Measurements from ENCODE around the gene PTDSS2.
A peak's percentile ranks its signal among the peaks of the same experiment; 100 is the strongest.
"Not testable (repeated sequence)": the region's sequence is repeated elsewhere in the genome, so short reads cannot be mapped to it uniquely, and the experiment has no call there.

The PTDSS2 gene

DNA sequence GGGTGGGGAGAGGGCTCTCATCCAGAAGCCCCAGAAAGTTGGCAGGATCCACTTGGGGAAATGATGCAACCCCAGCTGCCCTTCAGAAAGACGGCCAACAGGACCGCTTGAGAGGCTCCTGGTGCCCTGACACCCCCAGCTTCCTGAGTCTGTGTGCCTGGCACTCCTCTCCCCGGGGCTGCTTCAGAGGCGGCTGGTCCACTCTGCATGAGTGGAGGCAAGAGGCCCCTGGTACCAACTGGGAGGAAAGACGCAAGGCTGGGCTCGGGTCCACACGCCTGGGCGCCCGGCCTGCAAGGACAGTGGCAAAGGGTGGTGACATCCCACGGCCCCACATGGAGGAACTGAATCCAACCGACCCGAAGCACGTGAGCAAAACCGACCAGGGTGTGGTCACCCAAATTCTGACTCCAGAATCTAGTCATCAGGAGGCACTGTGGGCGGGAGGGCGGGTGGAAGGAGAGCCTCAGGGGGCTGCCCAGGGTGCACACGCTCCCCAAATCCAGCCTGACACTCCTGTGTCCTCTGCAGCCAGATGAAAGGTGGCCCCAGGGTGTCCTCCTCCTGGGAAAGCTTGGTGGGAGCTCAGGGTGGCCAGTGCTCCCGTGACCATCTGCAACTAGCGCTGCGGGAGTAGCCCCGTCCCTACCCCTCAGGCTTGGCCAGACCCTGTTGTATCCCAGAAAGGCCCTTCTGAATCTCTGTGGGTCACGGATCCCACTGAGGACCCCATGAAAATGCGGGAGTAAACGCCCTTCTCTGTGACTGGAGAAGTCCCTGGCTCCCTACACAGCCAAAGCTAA, 53.3 kb downstream of the PTDSS2 start:
- peak in 52 of 56 donors; percentile 28 to 95 (median 78) for DNase-seq

- no peak for DNase-seq
Observed at GRCh38 chr11:504053-504993, 54.2 kb downstream of the PTDSS2 start.

- DNase-seq = no peak
Observed at GRCh38 chr11:504994-505344, 54.9 kb downstream of the PTDSS2 start.

DNA sequence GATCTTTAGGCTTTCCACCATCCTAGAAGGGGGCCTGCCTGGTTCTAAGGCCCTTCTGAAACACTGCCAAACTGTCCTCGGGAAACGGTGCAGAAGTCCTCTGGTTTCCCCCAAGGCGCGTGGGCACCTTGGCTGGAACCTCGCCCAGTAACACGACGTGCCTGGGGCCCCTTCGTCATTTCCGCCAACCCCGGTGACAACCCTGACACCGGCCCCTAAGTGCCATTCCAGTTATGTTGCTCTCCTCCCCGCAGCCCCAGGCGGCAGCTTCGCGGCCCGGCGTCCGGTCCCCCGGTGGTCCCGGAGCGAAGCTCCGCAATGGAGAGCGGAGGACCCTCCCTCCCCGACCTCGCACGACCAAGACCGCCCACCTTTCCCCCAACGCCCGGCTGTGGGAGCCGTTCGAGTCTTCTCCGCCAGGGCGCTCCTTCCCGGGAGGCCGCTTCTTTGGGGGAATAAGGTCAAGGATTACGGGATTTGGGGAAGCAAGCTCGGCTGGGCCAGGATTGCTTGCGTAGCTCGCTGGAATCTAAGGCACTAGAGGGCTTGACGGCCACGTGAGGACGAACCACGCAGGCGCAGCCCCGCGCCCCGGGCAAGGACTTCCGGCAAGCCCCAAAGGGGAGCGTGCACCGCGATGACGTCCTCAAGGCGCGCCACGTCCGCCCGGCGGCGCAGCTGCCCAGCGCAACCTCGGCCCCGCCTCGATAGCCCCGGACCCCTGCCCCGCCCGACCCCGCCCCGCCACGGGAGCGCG, 56.3 kb downstream of the PTDSS2 start:
- peak; percentile 78 to 99 (median 96) for DNase-seq

DNA sequence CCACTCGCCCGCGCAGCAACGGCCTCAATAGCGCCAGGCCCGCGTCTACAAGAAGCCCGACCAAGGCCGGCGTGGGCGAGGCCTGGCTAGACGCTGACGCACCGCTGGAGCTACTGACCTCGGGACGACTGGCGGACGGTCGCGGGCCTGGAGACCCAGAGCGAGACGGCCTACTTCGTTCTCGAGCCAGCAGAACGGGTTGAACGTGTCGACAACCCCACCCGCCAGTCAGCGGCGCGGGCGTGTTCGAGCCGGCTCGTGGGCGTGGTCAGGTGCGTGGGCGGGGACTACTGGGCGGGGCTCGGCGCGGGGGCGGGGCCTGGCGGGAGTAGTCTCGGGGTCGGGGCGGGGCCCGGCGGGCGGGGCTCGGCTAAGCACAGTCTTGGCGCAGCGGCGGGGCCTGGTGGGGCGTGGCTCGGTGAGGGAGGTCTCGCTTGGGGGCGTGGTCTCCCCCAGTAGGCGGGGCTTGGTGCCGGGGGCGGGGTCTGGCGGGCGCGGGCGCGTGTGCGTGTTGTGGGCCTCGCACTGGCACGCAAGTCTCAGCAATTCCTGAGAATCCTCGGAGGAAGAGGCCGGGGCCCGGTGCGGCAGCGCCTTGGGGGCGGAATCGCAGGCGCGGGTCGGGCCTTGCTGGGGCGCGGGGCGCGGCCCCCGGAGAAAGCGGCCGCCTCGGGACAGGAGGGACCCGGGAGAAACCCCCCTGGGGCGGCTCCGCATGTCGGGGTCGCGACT, 57.1 kb downstream of the PTDSS2 start, which contains the start of gene RNH1:
TSS of gene RNH1 (minus strand) at position 248 of the 732 bp plus-strand sequence. CDS start 5,080 bp downstream, outside the sequence.
- DNase-seq = peak; percentile 81 to 100 (median 97)

GRCh38 chr11:507727-508515, 57.8 kb downstream of the PTDSS2 start:
- DNase-seq = no peak

DNA sequence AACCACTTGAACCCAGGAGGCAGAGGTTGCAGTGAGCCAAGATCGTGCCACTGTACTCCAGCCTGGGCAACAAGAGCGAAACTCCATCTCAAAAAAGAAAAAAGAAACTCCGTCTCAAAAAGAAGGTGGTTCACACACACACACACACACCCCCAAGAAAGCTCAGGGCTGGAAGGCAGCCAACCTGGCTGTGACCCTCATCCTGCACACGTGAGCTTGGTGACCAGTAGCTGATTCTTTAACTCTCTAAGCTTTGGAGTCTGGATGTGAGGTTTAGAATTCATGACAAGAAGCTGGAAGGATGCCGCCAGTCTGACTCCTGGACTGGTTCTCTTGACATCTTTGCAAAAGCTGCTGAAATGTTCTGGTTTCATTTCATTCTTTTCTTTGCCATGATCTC, 58.9 kb downstream of the PTDSS2 start:
- no peak for DNase-seq

- DNase-seq = no peak
Observed at GRCh38 chr11:512761-513595, 62.9 kb downstream of the PTDSS2 start.

- DNase-seq = no peak
Observed at GRCh38 chr11:514606-515005, 64.5 kb downstream of the PTDSS2 start.

DNA sequence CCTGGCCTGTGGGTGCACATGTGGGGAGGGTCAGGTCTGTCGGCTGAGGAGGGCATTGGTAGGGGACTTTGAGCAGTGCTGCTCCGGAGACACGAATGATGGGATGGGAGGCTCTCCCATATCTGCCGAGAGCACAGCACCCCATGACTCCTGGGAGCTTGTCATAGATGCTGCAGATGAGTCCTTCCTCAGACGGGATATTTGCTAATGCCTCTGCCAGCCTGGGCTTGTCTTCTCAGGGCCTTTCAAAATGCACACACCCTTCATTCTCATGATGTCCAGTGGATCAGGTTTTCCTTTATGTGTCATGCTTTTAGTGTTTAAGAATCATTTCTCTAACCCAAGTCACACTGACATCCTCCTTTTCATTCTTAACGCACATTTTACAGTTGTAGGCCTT, 65.1 kb downstream of the PTDSS2 start:
- no peak for DNase-seq

DNA sequence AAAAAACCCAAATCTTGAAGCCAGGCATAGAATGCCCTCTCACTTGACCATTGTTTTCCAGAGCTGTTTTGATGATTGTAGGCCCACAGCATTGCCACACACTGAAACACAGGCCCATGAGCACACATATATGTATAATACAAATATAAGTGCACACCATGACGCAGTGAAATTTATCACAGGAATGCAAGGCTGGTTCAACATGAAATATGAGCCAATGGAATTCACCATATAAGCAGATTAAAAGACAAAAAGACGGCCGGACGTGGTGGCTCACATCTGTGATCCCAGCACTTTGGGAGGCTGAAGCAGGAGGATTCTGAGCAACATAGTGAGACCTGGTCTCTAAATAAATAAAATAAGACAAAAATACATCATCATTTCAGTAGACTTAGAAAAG, 66.3 kb downstream of the PTDSS2 start:
- DNase-seq = no peak

- not testable (repeated sequence) for DNase-seq
Observed at GRCh38 chr11:516918-517685, 67.0 kb downstream of the PTDSS2 start.

GRCh38 chr11:518463-519202, 68.6 kb downstream of the PTDSS2 start:
- DNase-seq = peak in 4 of 56 donors; percentile 40 to 86 (median 58)

DNA sequence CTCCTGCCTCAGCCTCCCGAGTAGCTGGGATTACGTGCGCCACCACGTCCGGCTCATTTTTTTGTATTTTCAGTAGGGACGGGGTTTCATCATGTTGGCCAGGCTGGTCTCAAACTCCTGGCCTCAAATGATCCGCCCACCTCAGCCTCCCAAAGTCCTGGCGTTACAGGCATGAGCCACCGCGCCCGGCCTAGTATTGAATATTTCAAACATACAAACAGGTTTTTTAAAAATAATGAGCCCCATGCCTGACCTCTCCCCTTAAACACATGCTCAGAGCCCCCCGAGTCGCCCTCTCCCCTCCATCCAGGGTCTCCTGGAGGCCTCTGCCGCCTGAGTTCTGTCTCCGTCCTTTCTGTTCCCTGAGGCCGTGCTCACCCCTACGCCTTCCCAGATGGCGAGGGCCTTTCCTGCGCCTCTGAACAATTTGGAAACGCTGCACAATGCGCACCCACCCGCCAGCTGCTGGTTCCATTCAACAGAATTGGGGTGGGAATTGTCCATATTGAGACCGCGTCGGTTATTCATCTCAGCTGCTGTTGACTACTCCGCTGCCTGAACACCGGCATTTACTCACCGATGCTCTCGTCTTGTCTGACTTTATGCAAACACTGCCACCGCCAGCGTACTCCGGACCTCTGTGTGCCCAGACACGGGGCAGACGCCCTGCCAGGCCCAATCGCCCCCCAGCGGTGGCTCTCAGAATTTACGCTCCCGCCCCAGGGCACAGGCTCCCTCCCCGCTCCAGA, 70.5 kb downstream of the PTDSS2 start:
- DNase-seq = no peak

DNA sequence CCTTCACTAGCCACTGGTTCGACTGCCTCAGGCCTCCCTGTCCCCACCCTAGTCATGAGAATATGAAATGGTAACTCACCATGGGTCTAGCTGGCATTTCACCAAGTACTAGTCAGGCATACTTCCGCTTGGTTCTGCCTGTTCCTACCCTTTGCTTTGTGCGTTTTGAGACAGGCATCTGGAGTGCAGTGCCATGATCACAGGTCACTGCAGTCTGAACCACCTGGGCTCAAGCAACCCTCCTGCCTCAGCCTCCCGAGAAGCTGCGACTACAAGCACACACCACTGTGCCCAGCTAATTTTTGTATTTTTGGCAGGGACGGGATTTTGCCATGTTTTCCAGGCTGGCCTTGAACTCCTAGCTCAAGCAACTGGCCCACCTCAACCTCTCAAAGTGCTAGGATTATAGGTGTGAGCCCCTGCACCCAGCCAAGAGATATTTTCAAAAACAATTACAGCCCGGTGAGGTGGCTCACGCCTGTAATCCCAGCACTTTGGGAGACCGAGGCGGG, 71.2 kb downstream of the PTDSS2 start:
- no peak for DNase-seq

DNA sequence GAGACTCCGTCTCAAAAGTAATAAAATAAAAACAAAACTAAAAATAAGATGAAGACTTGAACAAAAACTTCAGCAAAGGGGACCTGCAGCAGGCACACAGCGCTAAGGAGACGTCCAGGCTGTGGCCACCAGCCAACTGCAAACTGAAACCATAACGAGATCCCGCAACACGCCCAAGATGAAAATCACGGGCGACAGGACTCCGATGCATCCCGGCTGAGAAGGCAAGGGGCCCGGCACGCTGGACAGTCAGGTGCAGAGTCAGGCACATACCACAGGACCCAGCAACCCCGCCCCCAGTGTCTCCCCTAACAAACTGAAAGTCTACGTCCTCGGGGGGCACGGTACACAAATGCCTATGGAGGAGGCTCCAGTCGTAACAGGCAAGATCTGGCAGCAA, 76.1 kb downstream of the PTDSS2 start:
- DNase-seq = no peak

All from amygdala (tissue), 56 donors.